Natural killer cell treated with Interleukin-12 subunit alpha and Interleukin-12 subunit beta and Interleukin-15 and Interleukin-18, amount 100 ng/mL, for 72 hours (primary cell): Measurements from ENCODE around the gene MBD3. TPM values are rescaled to one million over a fixed set of nuclear protein-coding genes. Genes with fewer than 3 reads are reported as not detected.

Experiments used
- ATAC-seq, 2 donors: fragments of 150-1000 bp; cut with Tn5 transposase in 1 of 2; sonication (Bioruptor Pico), chemical (Tn5 transposase) in 1 of 2; 2 replicates each; pipeline ENCODE4 v1.10.0; 2021
- DNase-seq: peaks from one replicate; pipeline ENCODE4 v3.0.0; 2022; ENCODE audit warnings: low spot score
- H3K27ac Mint-ChIP-seq, 2 donors: 1 replicate in 1 of 2; 2 replicates in 1 of 2; pipeline ENCODE4 v1.8.0; 2022; ENCODE audit warnings: mixed read lengths in 2 of 2, mild to moderate bottlenecking in 1 of 2, moderate library complexity in 1 of 2
- H3K27me3 Mint-ChIP-seq, 2 donors: 1 replicate in 1 of 2; 2 replicates in 1 of 2; pipeline ENCODE4 v1.8.0; 2022; ENCODE audit warnings: mixed read lengths in 2 of 2
- H3K36me3 Mint-ChIP-seq: one replicate; pipeline ENCODE4 v1.8.0; 2022; ENCODE audit warnings: mixed read lengths
- H3K4me1 Mint-ChIP-seq, 2 donors: 1 replicate in 1 of 2; 2 replicates in 1 of 2; pipeline ENCODE4 v1.8.0; 2022; ENCODE audit warnings: low read depth in 2 of 2, mixed read lengths in 2 of 2, mild to moderate bottlenecking in 1 of 2
- H3K4me3 Mint-ChIP-seq: one replicate; pipeline ENCODE4 v1.8.0; 2022; ENCODE audit warnings: mixed read lengths
- H3K9me3 Mint-ChIP-seq: 2 replicates; pipeline ENCODE4 v1.8.0; 2022; ENCODE audit warnings: mixed read lengths
- total RNA-seq, 2 donors: library from RNA; stranded (reverse); gene quantifications; one replicate each; pipeline ENCODE4 v1.2.3, GENCODE V29; 2022

Gene MBD3
- total RNA-seq, 2 donors from 2014 or later, result 92.5 to 233 TPM

- no peak overlapping the region for H3K4me3 Mint-ChIP-seq
Observed at GRCh38 chr19:1613808-1614570, 21.3 kb upstream of the MBD3 start.

DNA sequence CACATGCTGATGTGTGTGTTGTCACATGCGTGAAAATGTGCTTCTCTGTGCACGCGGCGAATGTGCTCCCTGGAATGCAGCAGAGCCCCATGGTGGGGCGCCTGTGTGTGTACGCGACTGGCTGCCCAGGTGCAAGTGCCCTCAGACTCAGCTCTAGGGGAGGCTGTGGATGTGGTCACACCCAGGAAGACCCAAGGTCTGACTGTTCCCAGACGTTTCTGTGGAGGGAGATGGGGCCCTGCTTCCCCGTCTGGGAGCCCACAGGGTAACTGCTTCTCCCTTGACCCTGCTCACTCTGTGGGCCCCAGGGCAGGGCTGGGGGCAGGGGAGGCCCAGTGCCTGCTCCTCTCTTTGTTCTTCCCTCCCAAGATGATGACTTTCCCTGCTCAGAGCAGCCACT lies 20.5 kb upstream of the MBD3 start:
- no peaks in the 10 kb centered on the region for H3K9me3 Mint-ChIP-seq
- no peaks in the 10 kb centered on the region for H3K36me3 Mint-ChIP-seq
- ATAC-seq (no peak), DNase-seq (no peak)
- no peaks in the 10 kb centered on the region for H3K27me3 Mint-ChIP-seq
- no peak overlapping the region for H3K4me3 Mint-ChIP-seq
- peaks cover 18 to 19% of the 10 kb centered on the region in 2 donors for H3K4me1 Mint-ChIP-seq
- H3K27ac Mint-ChIP-seq, result no peak overlapping the region

More at GRCh38 chr19:1613808-1614570, 21.3 kb upstream of the MBD3 start:
- no peak for ATAC-seq
- no peaks in the 10 kb centered on the region for H3K36me3 Mint-ChIP-seq
- H3K27me3 Mint-ChIP-seq, result no peaks in the 10 kb centered on the region
- H3K4me1 Mint-ChIP-seq, result peaks cover 14 to 17% of the 10 kb centered on the region in 2 donors
- H3K9me3 Mint-ChIP-seq, result no peaks in the 10 kb centered on the region
- DNase-seq, result no peak
- no peak overlapping the region for H3K27ac Mint-ChIP-seq

DNA sequence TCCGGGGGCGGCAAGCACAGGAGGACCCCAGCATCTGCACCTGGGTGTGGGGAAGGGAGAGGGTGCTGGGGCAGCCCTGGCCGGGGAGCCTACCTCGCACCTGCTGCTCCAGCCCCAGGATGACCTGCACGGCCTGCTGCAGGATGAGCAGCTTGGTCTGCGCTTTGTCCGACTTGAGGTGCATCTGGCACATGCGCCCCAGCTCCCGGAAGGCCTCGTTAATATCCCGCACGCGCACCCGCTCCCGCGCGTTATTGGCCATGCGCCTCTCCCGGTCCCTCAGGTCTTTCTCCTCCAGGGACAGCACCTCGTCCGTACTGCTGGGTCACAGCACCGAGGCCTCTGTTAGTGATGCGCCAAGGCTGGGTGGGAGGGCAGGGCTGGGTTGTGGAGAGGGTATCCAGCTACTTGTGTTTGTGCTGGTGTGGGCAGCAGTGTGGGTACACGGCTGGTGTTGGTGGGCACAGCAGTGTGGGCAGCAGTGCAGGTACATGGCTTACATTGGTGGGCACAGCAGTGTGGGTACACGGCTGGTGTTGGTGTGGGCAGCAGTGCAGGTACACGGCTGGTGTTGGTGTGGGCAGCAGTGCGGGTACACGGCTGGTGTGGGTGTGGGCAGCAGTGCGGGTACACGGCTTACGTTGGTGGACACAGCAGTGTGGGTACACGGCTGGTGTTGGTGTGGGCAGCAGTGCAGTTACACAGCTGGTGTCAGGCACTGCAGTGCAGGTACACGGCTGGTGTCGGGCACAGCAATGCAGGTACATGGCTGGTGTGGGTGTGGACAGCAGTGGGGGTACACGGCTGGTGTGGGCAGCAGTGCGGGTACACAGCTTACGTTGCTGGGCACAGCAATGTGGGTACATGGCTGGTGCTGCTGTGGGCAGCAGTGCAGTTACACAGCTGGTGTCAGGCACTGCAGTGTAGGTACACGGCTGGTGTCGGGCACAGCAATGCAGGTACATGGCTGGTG lies 19.7 kb upstream of the MBD3 start:
- H3K36me3 Mint-ChIP-seq, result no peaks in the 10 kb centered on the region
- DNase-seq (no peak), ATAC-seq (no peak)
- H3K4me3 Mint-ChIP-seq, result no peak overlapping the region
- H3K4me1 Mint-ChIP-seq, result peaks cover 16 to 19% of the 10 kb centered on the region in 2 donors
- no peaks in the 10 kb centered on the region for H3K9me3 Mint-ChIP-seq
- H3K27ac Mint-ChIP-seq, result no peak overlapping the region
- no peaks in the 10 kb centered on the region for H3K27me3 Mint-ChIP-seq

DNA sequence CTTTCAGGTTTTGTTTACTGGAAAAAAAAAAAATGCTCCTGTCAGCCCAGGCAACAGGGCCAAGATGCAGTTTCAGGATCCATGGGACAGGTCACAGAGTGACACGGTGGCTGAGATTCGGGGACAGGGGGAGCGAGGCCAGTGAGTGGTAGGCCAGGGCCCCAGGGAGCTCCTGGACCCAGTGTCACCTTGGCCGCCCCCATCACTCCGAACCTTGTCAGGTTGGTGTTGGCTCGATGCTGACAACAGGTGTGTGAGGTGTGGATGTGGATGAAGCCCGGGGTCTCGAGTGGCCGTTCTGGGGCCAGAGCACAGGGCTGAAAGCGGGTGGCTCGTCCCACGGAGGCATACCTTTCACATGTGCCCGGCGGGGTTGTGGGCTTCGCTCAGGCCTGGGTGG lies 18.7 kb upstream of the MBD3 start:
- ATAC-seq (no peak), DNase-seq (no peak)
- Mint-ChIP-seq H3K9me3 (no peaks in the 10 kb centered on the region), H3K4me1 (peaks cover 17 to 21% of the 10 kb centered on the region in 2 donors), H3K4me3 (no peak overlapping the region), H3K27me3 (no peaks in the 10 kb centered on the region), H3K36me3 (no peaks in the 10 kb centered on the region), H3K27ac (no peak overlapping the region)

- Mint-ChIP-seq H3K27me3 (no peaks in the 10 kb centered on the region), H3K4me3 (no peak overlapping the region), H3K9me3 (no peaks in the 10 kb centered on the region), H3K36me3 (no peaks in the 10 kb centered on the region), H3K4me1 (peaks cover 24 to 25% of the 10 kb centered on the region in 2 donors), H3K27ac (no peak overlapping the region)
- DNase-seq (no peak), ATAC-seq (no peak)
Observed at GRCh38 chr19:1610579-1610978, 17.9 kb upstream of the MBD3 start.

GRCh38 chr19:1609680-1610474 lies 17.2 kb upstream of the MBD3 start:
- no peak for DNase-seq
- Mint-ChIP-seq H3K27ac (peak overlapping the region; percentile 50 to 75), H3K27me3 (no peaks in the 10 kb centered on the region), H3K4me1 (peaks cover 27 to 28% of the 10 kb centered on the region in 2 donors), H3K9me3 (no peaks in the 10 kb centered on the region), H3K4me3 (peak overlapping the region; percentile 49), H3K36me3 (no peaks in the 10 kb centered on the region)
- ATAC-seq, result no peak

DNA sequence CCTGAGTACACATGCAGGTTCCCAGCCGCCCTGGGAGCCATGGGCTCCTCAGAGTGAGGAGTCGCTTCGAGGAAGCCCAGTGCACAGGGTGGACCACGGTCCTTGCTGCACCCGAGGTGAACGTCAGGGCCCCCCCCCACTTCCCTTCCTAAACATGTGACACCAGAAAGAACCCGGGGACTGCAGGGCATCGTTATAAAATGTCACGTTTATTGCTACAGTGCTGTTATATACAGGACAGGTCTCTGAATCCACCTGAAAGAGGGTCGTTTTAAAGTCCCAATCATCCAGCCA lies 16.4 kb upstream of the MBD3 start:
- H3K27ac Mint-ChIP-seq, result peak overlapping the region; percentile 50 to 75
- H3K9me3 Mint-ChIP-seq, result no peaks in the 10 kb centered on the region
- H3K27me3 Mint-ChIP-seq, result no peaks in the 10 kb centered on the region
- no peaks in the 10 kb centered on the region for H3K36me3 Mint-ChIP-seq
- no peak for ATAC-seq
- no peak for DNase-seq
- H3K4me1 Mint-ChIP-seq, result peaks cover 27 to 33% of the 10 kb centered on the region in 2 donors
- H3K4me3 Mint-ChIP-seq, result peak overlapping the region; percentile 49

- H3K9me3 Mint-ChIP-seq, result no peaks in the 10 kb centered on the region
- H3K4me3 Mint-ChIP-seq, result peak overlapping the region; percentile 49
- peaks cover 27 to 35% of the 10 kb centered on the region in 2 donors for H3K4me1 Mint-ChIP-seq
- H3K27me3 Mint-ChIP-seq, result no peaks in the 10 kb centered on the region
- no peaks in the 10 kb centered on the region for H3K36me3 Mint-ChIP-seq
- ATAC-seq (no peak), DNase-seq (no peak)
- H3K27ac Mint-ChIP-seq, result peak overlapping the region; percentile 50 to 75
Observed at GRCh38 chr19:1608359-1609102, 15.9 kb upstream of the MBD3 start.

DNA sequence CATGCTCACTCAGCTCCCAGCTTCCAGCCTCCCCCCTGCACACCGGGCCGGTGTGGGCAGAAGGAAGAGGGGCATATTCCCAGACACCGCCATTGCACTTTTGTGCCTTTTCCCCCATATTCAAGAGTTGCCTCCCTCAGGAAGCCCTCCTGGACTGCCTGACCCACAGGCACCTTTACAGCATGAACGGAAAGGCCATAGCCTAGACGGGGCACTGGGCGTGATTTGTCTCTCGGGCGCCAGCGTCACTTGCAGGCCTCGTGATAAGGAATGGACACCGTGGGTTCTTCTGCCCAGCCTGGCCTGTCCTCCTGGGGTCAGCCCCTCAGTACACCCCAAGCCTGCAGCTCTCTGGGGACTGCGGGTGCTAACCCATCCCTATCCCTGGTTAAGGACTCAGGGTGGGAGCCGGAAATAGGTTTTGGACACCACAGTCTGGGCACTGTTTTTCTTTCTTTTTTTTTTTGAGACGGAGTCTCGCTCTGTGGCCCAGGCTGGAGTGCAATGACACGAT lies 13.5 kb upstream of the MBD3 start:
- Mint-ChIP-seq H3K4me3 (peak overlapping the region; percentile 95), H3K36me3 (no peaks in the 10 kb centered on the region), H3K27ac (peak overlapping the region; percentile 83 to 95), H3K4me1 (peaks cover 27 to 39% of the 10 kb centered on the region in 2 donors), H3K27me3 (no peaks in the 10 kb centered on the region), H3K9me3 (no peaks in the 10 kb centered on the region)
- no peak for DNase-seq
- peak; percentile 1 to 4 for ATAC-seq

- ATAC-seq, result peak; percentile 95 to 97
- peak; percentile 96 for DNase-seq
- H3K27ac Mint-ChIP-seq, result peak within 1 kb of the TSS; percentile 83 to 95
- no peaks in the 10 kb centered on the region for H3K27me3 Mint-ChIP-seq
- peak within 1 kb of the TSS; percentile 95 for H3K4me3 Mint-ChIP-seq
- H3K9me3 Mint-ChIP-seq, result no peaks in the 10 kb centered on the region
- no peaks in the 10 kb centered on the region for H3K36me3 Mint-ChIP-seq
- peaks cover 27 to 39% of the 10 kb centered on the region in 2 donors for H3K4me1 Mint-ChIP-seq
Observed at GRCh38 chr19:1605236-1606137, 12.8 kb upstream of the MBD3 start, which contains the start of gene UQCR11. TSS of gene UQCR11 (minus strand) at chr19:1605462. CDS start at chr19:1605409, 53 bp downstream.

- Mint-ChIP-seq H3K27me3 (no peaks in the 10 kb centered on the region), H3K36me3 (no peaks in the 10 kb centered on the region), H3K9me3 (no peaks in the 10 kb centered on the region), H3K4me3 (no peak overlapping the region), H3K27ac (no peak overlapping the region), H3K4me1 (peaks cover 18 to 26% of the 10 kb centered on the region in 2 donors)
- ATAC-seq, result no peak
- no peak for DNase-seq
Observed at GRCh38 chr19:1602091-1602707, 9.5 kb upstream of the MBD3 start.
